ENCODE data around the gene RB1.
A peak's percentile ranks its signal among the peaks of the same experiment; 100 is the strongest.

The RB1 gene

DNA sequence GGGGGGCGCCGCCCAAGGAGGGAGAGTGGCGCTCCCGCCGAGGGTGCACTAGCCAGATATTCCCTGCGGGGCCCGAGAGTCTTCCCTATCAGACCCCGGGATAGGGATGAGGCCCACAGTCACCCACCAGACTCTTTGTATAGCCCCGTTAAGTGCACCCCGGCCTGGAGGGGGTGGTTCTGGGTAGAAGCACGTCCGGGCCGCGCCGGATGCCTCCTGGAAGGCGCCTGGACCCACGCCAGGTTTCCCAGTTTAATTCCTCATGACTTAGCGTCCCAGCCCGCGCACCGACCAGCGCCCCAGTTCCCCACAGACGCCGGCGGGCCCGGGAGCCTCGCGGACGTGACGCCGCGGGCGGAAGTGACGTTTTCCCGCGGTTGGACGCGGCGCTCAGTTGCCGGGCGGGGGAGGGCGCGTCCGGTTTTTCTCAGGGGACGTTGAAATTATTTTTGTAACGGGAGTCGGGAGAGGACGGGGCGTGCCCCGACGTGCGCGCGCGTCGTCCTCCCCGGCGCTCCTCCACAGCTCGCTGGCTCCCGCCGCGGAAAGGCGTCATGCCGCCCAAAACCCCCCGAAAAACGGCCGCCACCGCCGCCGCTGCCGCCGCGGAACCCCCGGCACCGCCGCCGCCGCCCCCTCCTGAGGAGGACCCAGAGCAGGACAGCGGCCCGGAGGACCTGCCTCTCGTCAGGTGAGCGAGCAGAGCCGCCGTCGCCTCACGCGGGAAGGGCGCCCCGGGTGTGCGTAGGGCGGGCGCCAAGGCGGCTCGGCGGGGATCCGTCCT, at the start of gene RB1:
Gene RB1, plus strand, starts transcription at position 393 of the 784 bp plus-strand sequence. Its CDS starts 162 bp downstream, at position 555.
- Histone ChIP-seq H3K4me2 (peak within 1 kb of the TSS; percentile 68), H2AFZ (ENCODE audit: low read depth) (peak within 1 kb of the TSS; percentile 83), H3K79me2 (ENCODE audit: insufficient read depth, low read depth) (peaks cover 9% of the 10 kb centered on the region; the same call in 1 of the 2 replicates), H3K27ac (peak within 1 kb of the TSS; percentile 73), H3K9ac (peak within 1 kb of the TSS; percentile 89), H4K20me1 (ENCODE audit: insufficient read depth) (no peaks in the 10 kb centered on the region), H3K4me3 (IDR thresholded peaks at IDR 0.05; ENCODE audit: insufficient read depth, low read depth, low read length) (no peak within 1 kb of the TSS), H3K36me3 (ENCODE audit: insufficient read depth) (no peaks in the 10 kb centered on the region), H3K4me1 (ENCODE audit: low read depth, poor library complexity, severe bottlenecking) (peaks cover 4% of the 10 kb centered on the region), H3K27me3 (ENCODE audit: insufficient read depth, low read depth) (no peaks in the 10 kb centered on the region)
- TF ChIP-seq, protein P1, sequence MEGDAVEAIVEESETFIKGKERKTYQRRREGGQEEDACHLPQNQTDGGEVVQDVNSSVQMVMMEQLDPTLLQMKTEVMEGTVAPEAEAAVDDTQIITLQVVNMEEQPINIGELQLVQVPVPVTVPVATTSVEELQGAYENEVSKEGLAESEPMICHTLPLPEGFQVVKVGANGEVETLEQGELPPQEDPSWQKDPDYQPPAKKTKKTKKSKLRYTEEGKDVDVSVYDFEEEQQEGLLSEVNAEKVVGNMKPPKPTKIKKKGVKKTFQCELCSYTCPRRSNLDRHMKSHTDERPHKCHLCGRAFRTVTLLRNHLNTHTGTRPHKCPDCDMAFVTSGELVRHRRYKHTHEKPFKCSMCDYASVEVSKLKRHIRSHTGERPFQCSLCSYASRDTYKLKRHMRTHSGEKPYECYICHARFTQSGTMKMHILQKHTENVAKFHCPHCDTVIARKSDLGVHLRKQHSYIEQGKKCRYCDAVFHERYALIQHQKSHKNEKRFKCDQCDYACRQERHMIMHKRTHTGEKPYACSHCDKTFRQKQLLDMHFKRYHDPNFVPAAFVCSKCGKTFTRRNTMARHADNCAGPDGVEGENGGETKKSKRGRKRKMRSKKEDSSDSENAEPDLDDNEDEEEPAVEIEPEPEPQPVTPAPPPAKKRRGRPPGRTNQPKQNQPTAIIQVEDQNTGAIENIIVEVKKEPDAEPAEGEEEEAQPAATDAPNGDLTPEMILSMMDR (conservative IDR thresholded peaks at IDR 0.05; ENCODE audit: low read depth, low read length): no peak

DNA sequence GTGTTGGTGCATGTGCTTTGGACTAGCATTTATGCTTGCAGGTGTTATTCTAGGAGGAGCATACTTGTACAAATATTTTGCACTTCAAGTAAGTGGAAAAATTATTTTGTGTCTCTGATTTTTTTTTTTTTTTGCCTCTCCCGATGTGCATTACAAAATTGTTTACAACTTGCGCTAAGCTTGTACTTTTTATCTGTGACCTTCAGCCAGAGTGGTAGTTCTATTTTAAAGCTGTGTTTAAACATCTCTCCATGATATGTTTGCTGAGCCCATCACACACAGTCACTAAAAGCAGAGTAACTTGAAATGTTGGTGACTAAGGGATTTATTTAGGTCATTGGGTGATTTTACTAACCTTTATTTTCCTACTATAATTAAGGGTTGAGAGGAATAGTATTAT, 49.7 kb upstream of the RB1 start:
- Histone ChIP-seq H3K27ac (no peak overlapping the region), H3K9ac (no peak overlapping the region), H3K36me3 (ENCODE audit: insufficient read depth) (no peaks in the 10 kb centered on the region), H3K4me2 (no peak overlapping the region), H3K4me3 (IDR thresholded peaks at IDR 0.05; ENCODE audit: insufficient read depth, low read depth, low read length) (no peak overlapping the region), H4K20me1 (ENCODE audit: insufficient read depth) (no peaks in the 10 kb centered on the region), H3K79me2 (ENCODE audit: insufficient read depth, low read depth) (no peaks in the 10 kb centered on the region), H3K27me3 (ENCODE audit: insufficient read depth, low read depth) (no peaks in the 10 kb centered on the region), H2AFZ (ENCODE audit: low read depth) (no peak overlapping the region), H3K4me1 (ENCODE audit: low read depth, poor library complexity, severe bottlenecking) (no peaks in the 10 kb centered on the region)
- TF ChIP-seq, protein P1 (conservative IDR thresholded peaks at IDR 0.05; ENCODE audit: low read depth, low read length): no peak

DNA sequence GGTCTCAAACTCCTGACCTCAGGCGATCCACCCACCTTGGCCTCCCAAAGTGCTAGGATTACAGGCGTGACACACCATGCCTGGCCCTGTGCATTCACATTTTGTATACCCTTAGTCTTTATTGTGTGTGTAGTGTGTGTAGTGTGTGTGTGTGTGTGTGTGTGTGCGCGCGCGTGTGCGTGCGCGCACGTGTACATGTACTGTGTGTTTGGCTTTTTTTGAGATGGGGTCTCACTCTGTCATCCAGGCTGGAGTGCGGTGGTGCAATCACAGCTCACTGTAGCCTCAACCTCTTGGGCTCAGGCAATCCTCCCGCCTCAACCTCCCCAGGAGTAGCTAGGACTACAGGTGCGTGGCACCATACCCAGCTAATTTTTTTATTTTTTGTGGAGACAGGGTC, 48.5 kb upstream of the RB1 start:
- H3K9ac ChIP-seq: no peak overlapping the region
- no peaks in the 10 kb centered on the region for H3K36me3 ChIP-seq (ENCODE audit: insufficient read depth)
- H4K20me1 ChIP-seq (ENCODE audit: insufficient read depth): no peaks in the 10 kb centered on the region
- H3K79me2 ChIP-seq (ENCODE audit: insufficient read depth, low read depth): no peaks in the 10 kb centered on the region
- TF ChIP-seq, protein P1 (conservative IDR thresholded peaks at IDR 0.05; ENCODE audit: low read depth, low read length): no peak
- no peaks in the 10 kb centered on the region for H3K4me1 ChIP-seq (ENCODE audit: low read depth, poor library complexity, severe bottlenecking)
- no peak overlapping the region for H3K4me2 ChIP-seq
- no peak overlapping the region for H3K4me3 ChIP-seq (IDR thresholded peaks at IDR 0.05; ENCODE audit: insufficient read depth, low read depth, low read length)
- no peak overlapping the region for H2AFZ ChIP-seq (ENCODE audit: low read depth)
- H3K27ac ChIP-seq: no peak overlapping the region
- no peaks in the 10 kb centered on the region for H3K27me3 ChIP-seq (ENCODE audit: insufficient read depth, low read depth)

DNA sequence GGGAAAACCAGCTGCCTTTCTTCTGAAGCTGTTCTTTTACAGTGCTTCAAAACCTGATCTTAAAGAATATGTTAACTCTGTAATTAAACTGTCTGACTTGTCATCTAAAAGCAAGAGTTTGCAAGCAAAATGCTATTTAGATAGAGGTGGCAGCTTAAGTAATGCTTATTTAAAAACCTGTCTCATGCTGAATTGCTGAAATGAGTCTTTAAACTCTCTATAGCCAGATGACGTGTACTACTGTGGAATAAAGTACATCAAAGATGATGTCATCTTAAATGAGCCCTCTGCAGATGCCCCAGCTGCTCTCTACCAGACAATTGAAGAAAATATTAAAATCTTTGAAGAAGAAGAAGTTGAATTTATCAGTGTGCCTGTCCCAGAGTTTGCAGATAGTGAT, 47.6 kb upstream of the RB1 start:
- Histone ChIP-seq H3K36me3 (ENCODE audit: insufficient read depth) (no peaks in the 10 kb centered on the region), H3K4me3 (IDR thresholded peaks at IDR 0.05; ENCODE audit: insufficient read depth, low read depth, low read length) (no peak overlapping the region), H3K4me1 (ENCODE audit: low read depth, poor library complexity, severe bottlenecking) (no peaks in the 10 kb centered on the region), H3K4me2 (no peak overlapping the region), H3K79me2 (ENCODE audit: insufficient read depth, low read depth) (no peaks in the 10 kb centered on the region), H3K27ac (no peak overlapping the region), H3K9ac (no peak overlapping the region), H2AFZ (ENCODE audit: low read depth) (no peak overlapping the region), H4K20me1 (ENCODE audit: insufficient read depth) (no peaks in the 10 kb centered on the region), H3K27me3 (ENCODE audit: insufficient read depth, low read depth) (no peaks in the 10 kb centered on the region)
- TF ChIP-seq, protein P1 (conservative IDR thresholded peaks at IDR 0.05; ENCODE audit: low read depth, low read length): no peak
